ENCODE results near the gene GATB. TPM values are rescaled to one million over a fixed set of nuclear protein-coding genes. Genes with fewer than 3 reads are reported as not detected.

Gene GATB
- total and polyA plus RNA-seq, 2 donors (not counting 3 experiments of a cell fraction or from before 2014, with no cell fraction given) = 14.4 to 17.7 TPM

GRCh38 chr4:151725087-151725486, 35.7 kb downstream of the GATB start:
- POLR2A ChIA-PET = no interaction called here

DNA sequence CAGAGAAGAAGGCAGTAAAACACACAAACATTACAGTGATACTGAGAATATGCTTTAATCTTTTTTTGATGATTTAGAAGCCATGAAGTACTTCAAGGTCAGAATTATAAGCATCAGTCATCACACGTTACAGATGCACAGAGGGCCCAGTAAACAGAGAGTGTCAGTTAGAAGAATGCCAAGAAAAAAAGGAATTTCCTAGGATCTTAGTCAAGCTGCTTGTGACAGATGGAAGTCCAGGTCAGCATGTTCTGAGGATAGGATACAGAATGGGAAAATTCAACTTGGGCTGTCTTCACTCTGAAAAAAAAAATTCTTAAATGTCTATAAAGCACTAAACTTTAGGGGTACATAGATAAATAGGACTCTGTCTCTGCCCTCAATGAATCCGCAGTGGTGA, 38.9 kb downstream of the GATB start:
- Histone ChIP-seq H3K4me3 (replicated peaks in 1 of 3; ENCODE audit: insufficient read depth in 1 of 3, low read depth in 1 of 3, low read length in 3 of 3) (no peak overlapping the region), H3K9me1 (replicated peaks; ENCODE audit: control insufficient read depth, extremely low read depth, insufficient read depth, low read length) (no peaks in the 10 kb centered on the region), H3K27me3 (ENCODE audit: control insufficient read depth in 2 of 2, insufficient read depth in 2 of 2, low read length in 2 of 2) (no peaks in the 10 kb centered on the region), H4K20me1 (replicated peaks; ENCODE audit: control insufficient read depth, extremely low read depth, insufficient read depth, low read length) (no peaks in the 10 kb centered on the region), H3K79me2 (ENCODE audit: control insufficient read depth, insufficient read depth, low read length) (no peaks in the 10 kb centered on the region), H3K36me3 (ENCODE audit: control insufficient read depth in 2 of 2, extremely low read depth in 1 of 2, insufficient read depth in 2 of 2, low read length in 2 of 2) (no peaks in the 10 kb centered on the region), H3K9me3 (replicated peaks; ENCODE audit: control insufficient read depth, insufficient read depth, low read length) (no peaks in the 10 kb centered on the region), H3K27ac (ENCODE audit: insufficient read depth, low read depth, low read length) (no peak overlapping the region), H3K4me2 (ENCODE audit: insufficient read depth, low read length) (no peak overlapping the region), H2AFZ (ENCODE audit: low read depth, low read length) (no peak overlapping the region), H3K4me1 (ENCODE audit: control insufficient read depth, extremely low read depth, insufficient read depth, low read length) (no peaks in the 10 kb centered on the region), H3K9ac (replicated peaks; ENCODE audit: extremely low read depth, insufficient read depth, low read length) (no peak overlapping the region)
- TF ChIP-seq FOS (IDR thresholded peaks at IDR 0.05; ENCODE audit: borderline replicate concordance, insufficient read depth, low read length) = no peak
- no peak for TF ChIP-seq MYC (IDR thresholded peaks at IDR 0.05; ENCODE audit: low read depth, low read length)
- FAIRE-seq (no peak), DNase-seq (ENCODE audit: low read depth, low spot score) (no peak)
- dilution Hi-C loops (cut with MboI; ENCODE audit: extremely low pct_ligation_motif_present, low sequenced_read_pairs) (no loop called here), intact Hi-C loops (cut with micrococcal nuclease) (no loop called here)
- CTCF ChIA-PET = no interaction called here
- no TSS peak for BruUV-seq (replicated peaks)
- POLR2A ChIA-PET = no interaction called here

More at GRCh38 chr4:151725087-151725486, 35.7 kb downstream of the GATB start:
- dilution Hi-C loops (cut with MboI; ENCODE audit: extremely low pct_ligation_motif_present, low sequenced_read_pairs) = no loop called here
- no peak overlapping the region for H3K4me3 ChIP-seq (replicated peaks in 1 of 3; ENCODE audit: insufficient read depth in 1 of 3, low read depth in 1 of 3, low read length in 3 of 3)
- H3K9ac ChIP-seq (replicated peaks; ENCODE audit: extremely low read depth, insufficient read depth, low read length) = no peak overlapping the region
- no TSS peak for BruUV-seq (replicated peaks)
- no peak for TF ChIP-seq POLR2A (IDR thresholded peaks at IDR 0.05; ENCODE audit: low read depth, low read length)
- TF ChIP-seq MYC (IDR thresholded peaks at IDR 0.05; ENCODE audit: low read depth, low read length) = no peak
- H3K79me2 ChIP-seq (ENCODE audit: control insufficient read depth, insufficient read depth, low read length) = no peaks in the 10 kb centered on the region
- no peaks in the 10 kb centered on the region for H4K20me1 ChIP-seq (replicated peaks; ENCODE audit: control insufficient read depth, extremely low read depth, insufficient read depth, low read length)
- no peaks in the 10 kb centered on the region for H3K36me3 ChIP-seq (ENCODE audit: control insufficient read depth in 2 of 2, extremely low read depth in 1 of 2, insufficient read depth in 2 of 2, low read length in 2 of 2)
- CTCF ChIA-PET = interaction anchor here (1.2 kb wide), 1 partner anchor 121 kb away, joined by 3 read pairs; no protein-coding TSS in a partner anchor
- no peaks in the 10 kb centered on the region for H3K4me1 ChIP-seq (ENCODE audit: control insufficient read depth, extremely low read depth, insufficient read depth, low read length)
- no peaks in the 10 kb centered on the region for H3K9me3 ChIP-seq (replicated peaks; ENCODE audit: control insufficient read depth, insufficient read depth, low read length)
- no peak for DNase-seq (ENCODE audit: low read depth, low spot score)
- intact Hi-C loops (cut with micrococcal nuclease) = no loop called here
- H3K27ac ChIP-seq (ENCODE audit: insufficient read depth, low read depth, low read length) = no peak overlapping the region
- no peaks in the 10 kb centered on the region for H3K9me1 ChIP-seq (replicated peaks; ENCODE audit: control insufficient read depth, extremely low read depth, insufficient read depth, low read length)
- no peaks in the 10 kb centered on the region for H3K27me3 ChIP-seq (ENCODE audit: control insufficient read depth in 2 of 2, insufficient read depth in 2 of 2, low read length in 2 of 2)
- no peak for FAIRE-seq
- no peak overlapping the region for H2AFZ ChIP-seq (ENCODE audit: low read depth, low read length)
- H3K4me2 ChIP-seq (ENCODE audit: insufficient read depth, low read length) = no peak overlapping the region
